ENCODE results near the gene TRABD. TPM values are rescaled to one million over a fixed set of nuclear protein-coding genes. Genes with fewer than 3 reads are reported as not detected.
"Not testable (repeated sequence)": the region's sequence is repeated elsewhere in the genome, so short reads cannot be mapped to it uniquely, and the experiment has no call there.

Gene TRABD
- polyA plus RNA-seq, 5 donors = 14.0 to 32.3 (median 23.3) TPM

DNA sequence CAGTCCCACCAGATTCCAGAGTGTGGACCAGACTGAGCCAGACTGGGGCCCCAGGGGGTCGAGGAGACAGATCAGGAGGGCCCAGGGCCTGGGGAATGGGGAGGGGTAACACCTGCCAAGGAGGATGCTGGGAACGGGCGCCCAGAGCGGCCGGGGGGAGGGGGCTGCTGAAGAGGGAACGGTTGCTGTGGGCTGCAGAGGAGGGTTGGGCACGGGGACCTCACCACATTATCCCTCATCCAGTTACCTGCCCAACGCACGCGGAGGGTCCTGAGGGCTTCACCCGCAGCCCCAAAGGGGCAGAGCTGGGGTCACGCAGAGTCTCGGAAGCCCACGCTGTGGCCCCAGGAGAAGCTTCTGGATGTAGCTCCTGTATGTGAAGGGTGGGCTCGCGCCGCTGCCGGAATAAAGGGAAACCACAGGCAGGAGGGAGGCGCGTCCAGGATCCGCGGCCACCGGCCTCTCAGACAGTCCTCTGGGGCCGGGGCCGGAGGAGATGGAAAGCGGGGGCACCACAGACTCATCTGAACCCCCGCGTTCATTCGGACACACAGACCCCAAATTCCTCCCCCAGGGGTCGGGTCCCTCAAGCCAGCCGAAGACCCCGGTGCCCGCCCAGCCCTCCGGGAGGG, 14.2 kb downstream of the TRABD start:
- DNase-seq = no peak

DNA sequence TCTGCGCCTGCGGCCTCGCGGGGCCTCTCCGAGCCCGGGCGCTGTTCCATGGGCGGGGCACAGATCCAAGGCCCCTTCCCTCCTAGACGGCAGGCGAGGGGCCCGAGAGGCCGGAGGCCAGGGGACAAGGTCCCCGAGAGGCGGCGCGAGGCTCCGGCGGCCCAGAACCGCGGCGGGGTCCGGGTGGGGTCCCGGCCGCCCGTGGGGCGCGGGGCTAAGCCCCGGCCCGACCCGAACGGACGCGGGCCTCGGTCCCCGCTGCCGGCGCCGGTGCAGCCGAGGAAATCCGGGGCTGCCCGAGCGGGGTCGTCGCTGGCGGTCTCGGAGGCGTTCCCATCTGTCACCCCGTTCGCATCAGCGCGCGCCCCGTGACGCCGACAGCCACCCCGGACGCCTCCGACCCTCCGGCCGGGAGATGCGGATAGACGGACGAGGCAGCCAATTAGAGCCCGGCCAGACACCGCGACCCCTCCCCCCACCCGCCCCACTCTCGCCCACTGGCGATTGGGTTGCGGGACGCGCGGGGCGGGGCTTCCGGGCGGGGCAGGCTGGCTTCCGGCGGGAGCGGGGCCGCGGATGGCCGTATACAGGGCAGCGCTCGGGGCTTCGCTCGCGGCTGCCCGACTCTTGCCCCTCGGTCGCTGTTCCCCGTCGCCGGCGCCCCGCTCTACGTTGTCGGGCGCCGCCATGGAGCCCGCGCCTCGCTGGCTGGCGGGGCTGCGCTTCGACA, 14.9 kb downstream of the TRABD start, which contains the start of gene SELENOO:
TSS of gene SELENOO (plus strand) at position 551 of the 730 bp plus-strand sequence. CDS start at position 577, 26 bp downstream.
- DNase-seq = peak; percentile 87 to 92

DNA sequence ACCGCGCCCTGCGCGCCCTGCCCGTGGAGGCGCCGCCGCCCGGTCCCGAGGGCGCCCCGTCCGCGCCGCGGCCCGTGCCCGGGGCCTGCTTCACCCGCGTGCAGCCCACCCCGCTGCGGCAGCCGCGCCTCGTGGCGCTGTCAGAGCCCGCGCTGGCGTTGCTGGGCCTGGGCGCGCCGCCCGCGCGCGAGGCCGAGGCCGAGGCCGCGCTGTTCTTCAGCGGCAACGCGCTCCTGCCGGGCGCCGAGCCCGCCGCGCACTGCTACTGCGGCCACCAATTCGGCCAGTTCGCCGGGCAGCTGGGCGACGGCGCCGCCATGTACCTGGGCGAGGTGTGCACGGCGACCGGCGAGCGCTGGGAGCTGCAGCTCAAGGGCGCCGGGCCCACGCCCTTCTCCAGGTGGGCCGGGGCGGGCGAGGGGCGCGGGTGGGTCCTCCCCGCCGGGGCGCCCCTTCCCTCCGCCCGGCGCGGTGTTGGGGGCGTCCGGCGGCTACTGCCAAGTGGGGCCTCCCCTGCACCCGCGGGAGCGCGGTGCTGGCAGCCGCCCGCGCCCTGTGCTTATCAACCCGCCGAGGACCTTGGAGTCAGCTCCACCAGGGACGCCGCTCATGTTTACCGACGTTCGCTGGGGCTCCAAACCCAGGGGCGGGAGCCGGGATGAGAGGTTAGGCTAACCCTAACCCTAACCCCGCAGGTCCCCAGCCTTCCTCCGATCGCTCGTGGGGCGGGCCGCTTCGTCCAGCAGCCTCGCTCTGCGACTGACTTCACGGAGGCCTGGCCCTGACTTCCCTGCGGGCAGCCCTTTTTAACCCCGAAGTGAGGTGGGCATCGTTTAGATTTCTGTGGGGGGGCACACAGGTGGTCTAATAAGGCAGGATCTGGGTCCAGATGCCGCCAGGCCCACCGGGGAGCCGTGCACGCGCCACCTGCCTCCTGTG, 15.7 kb downstream of the TRABD start:
- no peak for DNase-seq

DNA sequence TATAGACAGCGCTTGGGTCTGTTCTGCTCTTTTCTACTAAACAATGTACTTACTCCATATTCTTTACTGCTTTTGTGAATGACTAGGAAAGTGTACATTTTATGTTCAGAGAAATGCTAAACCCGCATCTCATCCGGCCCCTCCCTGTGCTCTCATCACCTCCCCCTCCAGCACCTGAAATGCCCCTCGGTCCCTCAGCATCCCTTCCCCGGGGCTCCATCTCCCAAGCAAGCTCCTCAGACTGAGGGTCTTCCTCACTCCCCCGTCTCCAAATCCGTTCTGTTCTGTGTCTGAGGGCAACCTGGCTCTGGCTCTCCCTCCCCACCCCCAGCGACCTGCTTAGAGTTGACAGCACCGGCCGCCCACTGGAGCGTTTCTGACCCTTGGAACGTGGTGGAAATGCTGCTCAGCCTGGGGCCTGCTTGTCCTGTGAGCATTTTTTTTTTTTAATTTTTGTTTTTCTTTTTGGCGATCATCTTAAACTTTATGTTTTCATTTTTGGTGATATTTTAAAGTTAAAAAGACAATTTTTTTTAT, 16.5 kb downstream of the TRABD start:
- DNase-seq = no peak

DNA sequence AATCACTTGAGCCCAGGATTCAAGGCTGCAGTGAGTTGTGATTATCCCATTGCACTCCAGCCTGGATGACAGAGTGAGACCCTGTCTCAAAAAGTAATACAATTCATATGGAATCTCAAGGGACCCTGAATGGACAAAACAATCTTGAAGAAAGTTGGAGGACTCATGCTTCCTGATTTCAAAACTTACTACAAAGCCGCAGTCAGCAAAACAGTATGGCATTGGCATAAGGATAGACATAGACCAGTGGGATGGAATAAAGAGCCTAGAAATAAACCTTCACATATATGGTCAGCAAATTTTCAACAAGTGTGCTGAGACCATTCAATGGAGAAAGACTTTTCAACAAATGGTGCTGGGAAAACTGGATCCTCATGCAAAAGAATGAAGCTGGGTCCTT, 17.6 kb downstream of the TRABD start:
- no peak for DNase-seq

DNA sequence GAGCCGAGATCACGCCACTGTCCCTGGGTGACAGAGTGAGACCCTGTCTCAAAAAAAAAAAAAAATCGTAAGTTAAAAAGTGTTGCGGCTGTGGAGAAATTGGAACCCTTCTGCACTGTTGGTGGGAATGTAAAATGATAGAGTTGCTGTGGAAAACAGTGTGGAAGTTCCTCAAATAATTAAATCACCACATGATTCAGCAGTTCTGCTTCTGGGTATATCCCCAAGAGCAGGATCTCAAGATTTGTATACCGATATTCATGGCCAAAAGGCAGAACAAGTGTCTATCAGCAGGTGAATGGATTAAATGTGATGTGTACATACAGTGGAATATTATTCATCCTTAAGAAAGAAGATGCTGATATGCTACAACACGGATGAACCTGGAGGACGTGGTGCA, 18.9 kb downstream of the TRABD start:
- DNase-seq = no peak

DNA sequence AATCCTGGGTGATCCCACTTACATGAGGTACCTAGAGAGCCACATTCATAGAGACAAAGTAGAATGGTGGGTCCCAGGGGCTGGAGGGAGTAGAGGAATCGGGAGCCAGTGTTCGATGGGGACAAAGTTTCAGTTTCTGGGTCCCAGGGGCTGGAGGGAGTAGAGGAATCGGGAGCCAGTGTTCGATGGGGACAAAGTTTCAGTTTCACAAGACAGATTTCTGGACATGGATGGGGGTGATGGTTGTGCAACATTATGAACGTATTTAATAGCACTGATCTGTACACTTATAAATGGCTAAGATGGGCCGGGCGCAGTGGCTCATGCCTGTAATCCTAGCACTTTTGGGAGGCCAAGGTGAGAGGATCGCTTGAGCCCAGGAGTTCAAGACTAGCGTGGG, 19.3 kb downstream of the TRABD start:
- not testable (repeated sequence) for DNase-seq

DNA sequence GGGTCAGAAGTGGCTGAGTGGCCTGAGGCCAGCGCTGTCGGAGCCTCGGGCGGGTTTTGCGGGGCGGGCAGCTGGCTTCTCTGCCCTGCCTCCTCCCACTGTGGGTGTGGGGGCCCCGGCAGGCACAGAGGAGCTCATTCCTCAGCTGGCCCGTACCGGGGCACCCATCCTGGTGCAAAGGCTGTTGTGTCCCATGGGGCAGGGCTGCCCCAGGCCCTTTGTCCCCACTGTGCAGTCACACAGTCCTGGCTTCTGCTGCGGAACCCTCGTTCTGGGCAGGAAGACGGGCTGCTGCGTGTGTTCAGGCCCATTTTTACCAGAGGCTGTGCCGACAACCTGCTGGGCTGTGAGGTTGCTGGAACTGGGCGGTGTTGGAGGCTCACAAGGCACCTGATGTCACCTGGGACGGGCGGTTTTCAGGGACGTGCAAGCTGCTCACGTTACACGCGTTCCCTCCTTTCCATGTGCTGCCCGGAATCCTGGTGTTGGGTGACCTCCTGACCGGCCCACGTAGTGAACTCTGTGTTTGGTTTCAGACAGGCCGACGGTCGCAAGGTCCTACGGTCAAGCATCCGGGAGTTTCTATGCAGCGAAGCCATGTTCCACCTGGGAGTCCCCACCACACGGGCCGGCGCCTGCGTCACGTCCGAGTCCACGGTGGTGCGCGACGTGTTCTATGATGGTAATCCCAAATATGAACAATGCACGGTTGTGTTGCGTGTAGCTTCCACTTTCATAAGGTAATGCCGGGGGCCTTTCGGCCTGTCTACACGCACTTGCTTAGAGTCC, 20.3 kb downstream of the TRABD start:
- no peak for DNase-seq

DNA sequence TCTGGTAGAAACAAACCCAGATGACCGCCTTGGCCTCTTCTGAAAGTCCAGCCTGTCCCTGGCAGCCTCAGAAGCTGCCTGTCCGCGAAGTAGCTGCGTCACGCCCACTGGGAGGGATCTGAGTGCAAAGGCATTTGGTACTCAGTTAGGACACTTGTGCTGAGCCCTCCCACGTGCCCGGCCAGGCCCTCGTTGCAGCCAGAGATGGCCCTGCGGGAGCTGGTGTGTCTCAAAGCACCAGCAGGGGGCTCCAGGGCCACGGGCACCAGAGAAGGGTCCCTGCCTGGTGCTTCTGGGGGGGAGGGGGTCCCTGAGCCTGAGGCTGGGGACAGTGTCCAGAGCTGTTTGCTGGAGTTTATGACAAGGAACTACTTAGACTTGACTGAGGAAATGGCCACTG, 20.9 kb downstream of the TRABD start:
- no peak for DNase-seq

DNA sequence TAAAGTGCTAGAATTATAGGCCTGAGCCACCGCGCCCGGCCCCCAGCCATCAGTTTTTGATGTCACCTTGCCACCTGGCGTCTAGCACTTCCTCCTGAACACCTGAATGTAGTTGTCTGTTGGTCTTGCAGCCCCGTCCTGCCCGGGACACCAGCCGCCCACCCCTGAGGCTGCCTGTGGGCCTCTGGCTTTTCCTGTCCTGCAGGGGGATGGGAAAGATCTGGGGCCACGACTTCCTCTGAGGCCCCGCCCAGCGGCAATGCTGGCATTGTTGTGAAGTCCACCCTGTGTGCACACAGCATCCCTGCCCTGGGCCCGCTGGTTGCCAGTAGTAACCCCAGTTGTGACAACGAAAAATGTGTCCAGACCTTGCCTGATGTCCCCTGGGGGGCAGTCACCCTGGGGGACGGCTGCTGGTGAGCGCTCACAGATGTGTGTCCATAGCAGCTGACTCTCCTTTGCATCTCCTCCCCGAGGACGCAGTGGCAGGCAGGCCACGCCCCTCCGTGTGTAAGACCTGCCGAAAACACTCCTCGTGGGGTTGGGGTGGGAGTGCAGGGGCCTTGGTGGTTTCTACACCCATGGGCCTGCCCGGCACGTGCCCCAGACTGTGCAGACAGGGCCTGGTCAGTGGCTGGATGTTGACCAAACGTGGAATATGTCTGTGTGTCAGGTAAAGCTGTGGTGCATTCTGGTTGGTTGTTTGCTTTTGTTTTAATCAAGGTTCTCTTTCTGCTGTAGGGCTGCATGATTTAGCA, 21.8 kb downstream of the TRABD start:
- no peak for DNase-seq

DNA sequence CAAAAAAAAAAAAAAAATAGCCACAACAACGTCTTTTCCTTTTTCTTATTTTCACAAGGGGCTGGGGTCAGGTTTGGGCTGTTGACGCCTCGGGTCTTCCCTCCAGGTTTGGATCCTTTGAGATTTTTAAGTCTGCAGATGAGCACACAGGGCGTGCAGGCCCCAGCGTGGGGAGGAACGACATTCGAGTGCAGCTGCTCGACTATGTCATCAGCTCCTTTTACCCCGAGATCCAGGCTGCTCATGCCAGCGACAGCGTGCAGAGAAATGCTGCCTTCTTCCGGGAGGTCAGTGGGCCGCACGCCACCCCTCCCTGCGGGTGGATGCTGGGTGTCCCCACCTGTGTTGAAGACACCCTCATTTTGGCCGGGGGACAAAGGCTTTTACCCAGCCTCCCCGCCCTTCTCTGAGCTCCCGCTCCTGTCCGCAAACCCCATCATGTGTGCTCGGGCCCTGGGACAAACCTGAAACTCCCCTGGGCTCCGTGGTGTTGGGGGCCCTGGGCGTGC, 22.8 kb downstream of the TRABD start:
- no peak for DNase-seq

DNA sequence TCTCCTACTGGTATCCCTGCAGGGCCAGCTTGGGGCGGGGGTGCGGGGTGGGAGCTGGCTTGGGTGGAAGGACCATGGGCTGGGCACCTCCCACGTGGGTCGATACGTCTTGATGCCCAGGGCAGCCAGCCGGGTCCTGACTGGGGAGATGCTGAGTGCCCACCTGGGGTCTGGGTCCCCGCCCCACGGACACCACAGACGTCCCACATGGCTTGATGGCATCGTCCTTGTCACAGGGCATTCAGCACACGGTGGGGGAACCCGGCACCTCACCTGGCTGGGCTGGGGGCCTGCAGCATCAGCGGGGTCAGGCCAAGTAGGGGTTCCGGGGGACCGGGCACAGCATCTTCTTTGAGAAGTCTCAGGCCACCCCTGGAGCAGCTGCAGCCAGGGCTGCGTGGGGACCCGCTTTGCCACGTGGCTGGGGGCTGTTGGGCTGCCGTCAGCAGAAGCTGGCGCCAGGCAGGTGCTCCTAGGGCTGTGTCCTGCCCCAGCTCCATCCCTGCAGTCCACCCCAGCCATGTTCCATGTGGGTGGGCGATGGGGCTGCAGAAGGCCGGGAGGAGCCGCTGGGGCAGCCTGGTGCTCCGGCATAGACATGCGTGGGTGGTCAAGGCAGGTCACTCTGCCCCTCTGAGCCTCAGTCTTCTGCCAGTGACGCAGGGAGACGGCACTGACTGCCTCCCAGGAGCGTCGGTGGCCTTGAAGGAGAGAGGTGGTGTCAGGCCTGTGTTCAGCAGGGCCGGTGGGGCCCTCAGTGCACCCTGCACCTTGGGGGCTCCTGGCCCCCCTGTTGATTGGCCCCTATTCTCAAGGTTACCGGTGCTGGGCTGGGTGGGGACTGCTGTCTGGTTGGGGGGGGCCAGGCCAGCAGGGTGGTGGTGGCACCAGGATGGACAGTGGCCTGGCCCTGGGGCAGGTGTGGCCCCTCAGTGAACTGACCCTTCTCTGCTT, 23.5 kb downstream of the TRABD start:
- no peak for DNase-seq

DNA sequence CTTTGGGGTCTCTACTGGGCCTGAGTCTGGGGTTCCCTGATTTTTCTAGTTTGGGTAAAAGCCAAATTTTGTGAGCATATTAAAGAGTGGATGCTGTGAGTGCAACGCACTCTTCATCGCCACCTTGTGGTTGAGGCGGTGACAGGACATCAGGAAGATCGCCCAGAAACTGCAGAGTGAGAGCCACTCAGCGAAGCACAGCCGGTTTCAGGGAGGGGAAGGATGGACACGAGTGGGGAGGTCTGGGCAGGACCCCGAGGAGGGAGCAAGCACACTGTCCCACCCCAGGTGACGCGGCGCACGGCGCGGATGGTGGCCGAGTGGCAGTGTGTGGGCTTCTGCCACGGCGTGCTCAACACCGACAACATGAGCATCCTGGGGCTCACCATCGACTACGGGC, 24.2 kb downstream of the TRABD start:
- peak in 1 of 2 donors; percentile 52 for DNase-seq

DNA sequence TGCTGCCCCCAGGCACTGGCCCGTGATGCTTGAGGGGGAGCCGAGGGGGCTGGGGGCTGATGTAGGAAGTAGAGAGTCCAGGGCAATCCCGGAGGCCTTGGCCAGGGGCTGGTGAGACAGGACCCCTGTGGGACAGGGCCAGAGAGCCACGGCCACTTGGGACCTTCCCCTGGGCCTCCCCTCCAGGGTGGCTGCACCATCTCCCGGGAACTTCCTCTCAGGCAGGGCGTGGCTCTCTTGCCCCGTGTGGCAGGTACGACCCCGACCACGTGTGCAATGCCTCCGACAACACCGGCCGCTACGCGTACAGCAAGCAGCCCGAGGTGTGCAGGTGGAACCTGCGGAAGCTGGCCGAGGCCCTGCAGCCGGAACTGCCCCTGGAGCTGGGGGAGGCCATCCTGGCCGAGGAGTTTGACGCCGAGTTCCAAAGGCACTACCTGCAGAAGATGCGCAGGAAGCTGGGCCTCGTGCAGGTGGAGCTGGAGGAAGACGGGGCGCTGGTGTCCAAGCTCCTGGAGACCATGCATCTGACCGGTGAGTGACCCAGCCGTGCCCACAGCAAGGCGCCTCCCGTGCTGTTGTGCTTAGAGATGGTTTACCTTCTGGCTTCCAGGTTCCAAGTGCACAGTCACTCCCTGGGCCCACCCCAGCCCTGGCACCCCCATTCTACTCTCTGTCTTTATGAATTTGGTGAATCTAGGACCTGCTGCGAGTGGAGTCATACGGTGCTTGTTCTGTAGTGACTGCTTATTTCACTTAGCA, 24.8 kb downstream of the TRABD start:
- no peak for DNase-seq

DNA sequence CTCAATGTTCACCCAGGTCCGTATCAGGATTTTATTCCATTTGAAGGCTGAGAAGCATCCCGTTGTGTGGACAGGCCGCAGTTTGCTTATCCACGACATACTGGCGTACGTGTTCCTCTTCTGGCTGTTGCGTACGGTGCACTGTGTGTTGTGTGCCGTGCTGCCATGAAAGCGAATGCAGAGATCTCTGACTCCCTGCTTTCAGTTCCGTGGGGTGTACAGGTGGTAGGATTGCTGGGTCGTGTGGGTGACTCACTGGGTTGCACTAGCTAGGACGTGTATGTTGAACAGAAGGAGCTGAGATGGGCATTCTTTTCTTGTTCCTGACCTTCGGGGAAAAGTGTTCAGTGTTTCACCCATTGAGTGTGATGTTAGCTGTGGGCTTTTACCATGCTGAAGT, 25.4 kb downstream of the TRABD start:
- no peak for DNase-seq

DNA sequence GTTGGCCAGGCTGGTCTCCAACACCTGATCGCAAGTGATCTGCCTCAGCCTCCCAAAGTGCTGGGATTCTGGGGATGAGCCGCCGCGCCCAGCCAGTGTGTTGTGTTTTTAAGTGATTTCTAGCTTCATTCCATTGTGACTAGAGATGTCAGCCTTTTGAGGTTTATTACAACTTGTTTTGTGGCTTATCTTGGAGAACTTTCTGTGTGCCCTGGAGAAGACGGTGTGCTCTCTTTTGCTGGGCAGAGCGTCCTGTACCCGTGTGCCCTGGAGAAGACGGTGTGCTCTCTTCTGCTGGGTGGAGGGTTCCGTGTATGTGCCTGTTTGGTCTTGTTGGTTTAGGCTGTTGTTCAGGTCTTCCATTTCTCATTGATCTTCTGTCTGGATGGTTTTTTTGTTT, 27.6 kb downstream of the TRABD start:
- no peak for DNase-seq

DNA sequence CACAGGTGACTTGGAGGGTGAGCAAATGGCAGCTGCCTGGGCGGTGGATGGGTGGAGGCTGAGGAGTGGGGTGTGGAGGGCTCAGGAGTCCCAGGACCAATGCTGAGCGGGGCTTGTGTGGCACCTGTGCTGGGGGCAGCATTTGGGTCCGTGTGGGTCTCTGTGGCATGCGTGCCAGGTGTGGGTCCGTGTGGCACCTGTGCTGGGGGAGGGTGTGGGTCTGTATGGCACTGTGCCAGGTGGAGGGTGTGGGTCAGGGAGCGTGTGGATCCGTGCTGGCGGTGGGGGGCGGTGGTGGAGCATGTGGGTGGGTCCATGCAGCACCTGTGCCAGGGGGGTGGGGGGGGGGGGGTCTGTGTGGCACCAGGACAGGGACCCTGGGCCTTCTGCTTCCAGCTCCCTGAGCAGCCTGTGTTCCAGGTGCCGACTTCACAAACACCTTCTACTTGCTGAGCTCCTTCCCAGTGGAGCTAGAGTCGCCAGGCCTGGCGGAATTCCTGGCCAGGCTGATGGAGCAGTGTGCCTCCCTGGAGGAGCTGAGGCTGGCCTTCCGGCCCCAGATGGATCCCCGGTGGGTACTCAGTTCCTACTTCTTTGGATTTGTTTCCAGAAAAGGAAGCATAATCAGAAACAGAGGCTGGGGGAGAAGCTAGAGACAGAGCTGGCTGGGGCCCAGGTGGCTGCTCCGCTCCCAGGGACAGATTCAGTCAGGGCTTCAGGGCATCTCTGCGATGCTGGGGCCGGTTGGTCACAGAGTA, 29.8 kb downstream of the TRABD start:
- no peak for DNase-seq
